ENCODE results near the gene UBAC1.

DNA sequence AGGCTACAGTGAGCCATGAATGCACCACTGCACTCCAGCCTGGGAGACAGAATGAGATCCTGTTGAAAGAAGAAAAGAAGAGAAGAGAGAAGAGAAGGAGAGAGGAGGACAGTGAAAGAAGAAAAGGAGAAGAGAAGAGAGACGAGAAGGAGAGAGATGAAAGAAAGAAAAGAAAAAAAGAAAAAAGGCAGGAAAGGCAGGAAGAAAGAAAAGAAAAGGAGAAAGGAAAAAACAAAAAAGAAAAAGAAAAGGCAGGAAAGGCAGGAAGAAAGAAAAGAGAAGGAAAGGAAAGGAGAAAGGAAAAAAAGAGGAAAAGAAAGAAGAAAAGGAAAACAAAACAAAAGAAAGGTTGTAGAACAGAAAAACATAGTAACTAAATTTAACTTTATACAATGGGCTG, 68.1 kb downstream of the UBAC1 start:
- TF ChIP-seq POLR2A (IDR thresholded peaks at IDR 0.05; ENCODE audit: extremely low read depth, insufficient read length), result no peak
- TF ChIP-seq MAX (IDR thresholded peaks at IDR 0.05; ENCODE audit: low read depth, low read length), result no peak
